Uterine smooth muscle cell (primary cell): ENCODE results near the gene PPP1R3F. TPM values are rescaled to one million over a fixed set of nuclear protein-coding genes. Genes with fewer than 3 reads are reported as not detected.

ENCODE experiments used
- total RNA-seq: library from RNA; depleted of rRNA; stranded (reverse); fragments of >200 nt; gene quantifications from 2 replicates; pipeline ENCODE4 v1.2.3, GENCODE V29; 2014

The PPP1R3F gene
- 2.4 and 7.5 TPM in 2 replicates for total RNA-seq

GRCh38 chrX:49269767-49270248 lies at the start of gene PPP1R3F:
Gene PPP1R3F, plus strand, starts transcription at chrX:49269793. Its CDS starts 77 bp downstream, at chrX:49269870.

DNA sequence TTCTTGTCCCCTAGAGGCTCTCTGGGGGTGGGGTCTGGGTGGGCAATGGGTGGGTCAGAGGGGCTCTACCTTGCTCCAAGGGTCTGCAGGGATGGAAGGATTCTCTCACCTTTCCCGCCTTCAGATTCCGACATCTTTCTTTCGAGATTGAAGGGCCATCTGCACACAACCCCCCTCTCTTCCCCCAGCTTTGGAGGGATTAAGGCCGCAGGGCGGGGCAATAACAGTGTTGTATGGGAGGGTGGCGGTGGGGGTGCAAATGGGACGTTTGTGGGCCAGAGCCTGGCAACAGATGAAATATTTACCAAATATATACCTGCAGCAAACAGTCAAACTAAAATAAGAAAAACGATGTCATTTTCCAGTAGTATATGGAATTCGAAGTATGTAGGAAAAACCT lies 36.4 kb upstream of the PPP1R3F start, which contains the start of gene CACNA1F:
CACNA1F (minus strand) TSS at position 165 of the 400 bp plus-strand sequence; CDS start at position 134, 31 bp downstream.

GRCh38 chrX:49264460-49264859 lies 5.1 kb upstream of the PPP1R3F start, which contains the start of gene FOXP3:
Gene FOXP3, minus strand, starts transcription at chrX:49264710. Its CDS starts 6,205 bp downstream, at chrX:49258505.

DNA sequence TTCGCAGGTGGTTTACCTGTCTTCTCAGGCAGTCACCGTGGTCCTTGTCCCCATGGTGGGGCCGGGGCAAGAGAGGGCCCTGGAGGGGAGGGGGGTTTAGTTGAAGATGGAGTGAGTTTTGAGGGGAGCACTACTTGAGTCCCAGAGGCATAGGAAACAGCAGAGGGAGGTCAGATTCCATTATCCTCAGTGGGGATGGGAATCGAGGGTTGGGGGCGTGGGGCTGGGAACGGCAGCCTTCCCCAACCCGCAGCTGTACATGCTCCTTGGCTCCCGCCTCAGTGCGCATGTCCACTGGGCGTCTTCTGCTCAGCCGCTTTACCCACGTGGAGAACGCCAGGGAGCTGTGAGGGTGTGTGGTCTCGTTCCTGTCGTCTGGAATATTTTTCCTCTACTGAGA lies 33.8 kb downstream of the PPP1R3F start, which contains the start of gene GAGE10:
GAGE10 (plus strand) TSS at position 301 of the 400 bp plus-strand sequence. CDS start 1,214 bp downstream, outside the sequence.

DNA sequence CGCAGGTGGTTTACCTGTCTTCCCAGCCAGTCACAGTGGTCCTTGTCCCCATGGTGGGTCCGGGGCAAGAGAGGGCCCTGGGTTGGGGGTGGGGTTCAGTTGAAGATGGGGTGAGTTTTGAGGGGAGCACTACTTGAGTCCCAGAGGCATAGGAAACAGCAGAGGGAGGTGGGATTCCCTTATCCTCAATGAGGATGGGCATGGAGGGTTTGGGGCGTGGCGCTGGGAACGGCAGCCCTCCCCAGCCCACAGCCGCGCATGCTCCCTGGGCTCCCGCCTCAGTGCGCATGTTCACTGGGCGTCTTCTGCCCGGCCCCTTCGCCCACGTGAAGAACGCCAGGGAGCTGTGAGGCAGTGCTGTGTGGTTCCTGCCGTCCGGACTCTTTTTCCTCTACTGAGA lies 52.1 kb downstream of the PPP1R3F start, which contains the start of gene GAGE12J:
GAGE12J (plus strand) TSS at position 301 of the 400 bp plus-strand sequence. CDS start 1,157 bp downstream, outside the sequence.

DNA sequence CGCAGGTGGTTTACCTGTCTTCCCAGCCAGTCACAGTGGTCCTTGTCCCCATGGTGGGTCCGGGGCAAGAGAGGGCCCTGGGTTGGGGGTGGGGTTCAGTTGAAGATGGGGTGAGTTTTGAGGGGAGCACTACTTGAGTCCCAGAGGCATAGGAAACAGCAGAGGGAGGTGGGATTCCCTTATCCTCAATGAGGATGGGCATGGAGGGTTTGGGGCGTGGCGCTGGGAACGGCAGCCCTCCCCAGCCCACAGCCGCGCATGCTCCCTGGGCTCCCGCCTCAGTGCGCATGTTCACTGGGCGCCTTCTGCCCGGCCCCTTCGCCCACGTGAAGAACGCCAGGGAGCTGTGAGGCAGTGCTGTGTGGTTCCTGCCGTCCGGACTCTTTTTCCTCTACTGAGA lies 61.7 kb downstream of the PPP1R3F start, which contains the start of gene GAGE13:
GAGE13 (plus strand) TSS at position 301 of the 400 bp plus-strand sequence. CDS start 1,156 bp downstream, outside the sequence.

Other genes starting within 250 kb of the PPP1R3F start
- gene TFE3, start 226.4 kb upstream of the PPP1R3F start, total RNA-seq, result 42.5 and 42.7 TPM in 2 replicates
- gene CCDC120, start 210.8 kb upstream of the PPP1R3F start, total RNA-seq, result 0.11 and 0.37 TPM in 2 replicates
- gene PRAF2, start 195.8 kb upstream of the PPP1R3F start, total RNA-seq, result 6.6 and 9.1 TPM in 2 replicates
- 30.1 and 39.6 TPM in 2 replicates for gene WDR45, start 189.9 kb upstream of the PPP1R3F start, total RNA-seq
- gene GPKOW, start 146.1 kb upstream of the PPP1R3F start, total RNA-seq, result 18.2 and 25.7 TPM in 2 replicates
- gene MAGIX, start 107.0 kb upstream of the PPP1R3F start, total RNA-seq, result 1.4 and 2.4 TPM in 2 replicates
- 16.0 and 17.7 TPM in 2 replicates for gene PLP2, start 97.9 kb upstream of the PPP1R3F start, total RNA-seq
- gene PRICKLE3, start 83.4 kb upstream of the PPP1R3F start, total RNA-seq, result 5.3 and 5.9 TPM in 2 replicates
- 0.12 and 0.33 TPM in 2 replicates for gene SYP, start 69.6 kb upstream of the PPP1R3F start, total RNA-seq
- gene CACNA1F, start 36.5 kb upstream of the PPP1R3F start, total RNA-seq, result under 0.01 TPM in 1 of 2 replicates, not detected in the other
- 8.7 and 10.5 TPM in 2 replicates for gene CCDC22, start 34.3 kb upstream of the PPP1R3F start, total RNA-seq
- gene FOXP3, start 5.1 kb upstream of the PPP1R3F start, total RNA-seq, result not detected in 2 replicates
- gene GAGE10, start 33.9 kb downstream of the PPP1R3F start, total RNA-seq, result not detected in 2 replicates
- gene GAGE12J, start 52.2 kb downstream of the PPP1R3F start, total RNA-seq, result not detected in 2 replicates
- not detected in 2 replicates for gene GAGE13, start 61.8 kb downstream of the PPP1R3F start, total RNA-seq